ENCODE measurements around the gene DOCK7.

Gene DOCK7

GRCh38 chr1:62601457-62601856 lies 86.7 kb downstream of the DOCK7 start:
- TF ChIP-seq FOXP2 (optimal IDR thresholded peaks at IDR 0.05; ENCODE audit: borderline replicate concordance, extremely low read depth, extremely low read length, insufficient read depth) (no peak), REST (IDR thresholded peaks at IDR 0.05; ENCODE audit: insufficient read depth in 1 of 2, low read depth in 2 of 2, low read length in 2 of 2) (no peak), TAF1 (IDR thresholded peaks at IDR 0.05; ENCODE audit: borderline replicate concordance, insufficient read depth, low read length) (no peak), SIN3A (IDR thresholded peaks at IDR 0.05; ENCODE audit: borderline replicate concordance, insufficient read depth, low read length) (no peak), POLR2AphosphoS5 (IDR thresholded peaks at IDR 0.05; ENCODE audit: low read depth, low read length) (no peak)

- TF ChIP-seq REST (IDR thresholded peaks at IDR 0.05; ENCODE audit: insufficient read depth in 1 of 2, low read depth in 2 of 2, low read length in 2 of 2) (no peak), SIN3A (IDR thresholded peaks at IDR 0.05; ENCODE audit: borderline replicate concordance, insufficient read depth, low read length) (no peak), FOXP2 (optimal IDR thresholded peaks at IDR 0.05; ENCODE audit: borderline replicate concordance, extremely low read depth, extremely low read length, insufficient read depth) (no peak), POLR2AphosphoS5 (IDR thresholded peaks at IDR 0.05; ENCODE audit: low read depth, low read length) (no peak), TAF1 (IDR thresholded peaks at IDR 0.05; ENCODE audit: borderline replicate concordance, insufficient read depth, low read length) (no peak)
Measured at GRCh38 chr1:62599044-62599443, 89.1 kb downstream of the DOCK7 start.

- no peak for TF ChIP-seq POLR2AphosphoS5 (IDR thresholded peaks at IDR 0.05; ENCODE audit: low read depth, low read length)
- no peak for TF ChIP-seq REST (IDR thresholded peaks at IDR 0.05; ENCODE audit: insufficient read depth in 1 of 2, low read depth in 2 of 2, low read length in 2 of 2)
- TF ChIP-seq TAF1 (IDR thresholded peaks at IDR 0.05; ENCODE audit: borderline replicate concordance, insufficient read depth, low read length): no peak
- TF ChIP-seq FOXP2 (optimal IDR thresholded peaks at IDR 0.05; ENCODE audit: borderline replicate concordance, extremely low read depth, extremely low read length, insufficient read depth): no peak
- TF ChIP-seq SIN3A (IDR thresholded peaks at IDR 0.05; ENCODE audit: borderline replicate concordance, insufficient read depth, low read length): no peak
Measured at GRCh38 chr1:62597281-62597680, 90.9 kb downstream of the DOCK7 start, which contains the start of gene ANGPTL3. Gene ANGPTL3 (plus strand): TSS chr1:62597520. CDS start chr1:62597567, 47 bp downstream.

- no peak for TF ChIP-seq REST (IDR thresholded peaks at IDR 0.05; ENCODE audit: insufficient read depth in 1 of 2, low read depth in 2 of 2, low read length in 2 of 2)
- no peak for TF ChIP-seq TAF1 (IDR thresholded peaks at IDR 0.05; ENCODE audit: borderline replicate concordance, insufficient read depth, low read length)
- no peak for TF ChIP-seq POLR2AphosphoS5 (IDR thresholded peaks at IDR 0.05; ENCODE audit: low read depth, low read length)
- no peak for TF ChIP-seq FOXP2 (optimal IDR thresholded peaks at IDR 0.05; ENCODE audit: borderline replicate concordance, extremely low read depth, extremely low read length, insufficient read depth)
- TF ChIP-seq SIN3A (IDR thresholded peaks at IDR 0.05; ENCODE audit: borderline replicate concordance, insufficient read depth, low read length): no peak
Measured at GRCh38 chr1:62595647-62596046, 92.5 kb downstream of the DOCK7 start.

All from PFSK-1 (cell line).